Measurements from ENCODE around the gene SEC31A.
"Not testable (repeated sequence)": the region's sequence is repeated elsewhere in the genome, so short reads cannot be mapped to it uniquely, and the experiment has no call there.

SEC31A gene, protein sequence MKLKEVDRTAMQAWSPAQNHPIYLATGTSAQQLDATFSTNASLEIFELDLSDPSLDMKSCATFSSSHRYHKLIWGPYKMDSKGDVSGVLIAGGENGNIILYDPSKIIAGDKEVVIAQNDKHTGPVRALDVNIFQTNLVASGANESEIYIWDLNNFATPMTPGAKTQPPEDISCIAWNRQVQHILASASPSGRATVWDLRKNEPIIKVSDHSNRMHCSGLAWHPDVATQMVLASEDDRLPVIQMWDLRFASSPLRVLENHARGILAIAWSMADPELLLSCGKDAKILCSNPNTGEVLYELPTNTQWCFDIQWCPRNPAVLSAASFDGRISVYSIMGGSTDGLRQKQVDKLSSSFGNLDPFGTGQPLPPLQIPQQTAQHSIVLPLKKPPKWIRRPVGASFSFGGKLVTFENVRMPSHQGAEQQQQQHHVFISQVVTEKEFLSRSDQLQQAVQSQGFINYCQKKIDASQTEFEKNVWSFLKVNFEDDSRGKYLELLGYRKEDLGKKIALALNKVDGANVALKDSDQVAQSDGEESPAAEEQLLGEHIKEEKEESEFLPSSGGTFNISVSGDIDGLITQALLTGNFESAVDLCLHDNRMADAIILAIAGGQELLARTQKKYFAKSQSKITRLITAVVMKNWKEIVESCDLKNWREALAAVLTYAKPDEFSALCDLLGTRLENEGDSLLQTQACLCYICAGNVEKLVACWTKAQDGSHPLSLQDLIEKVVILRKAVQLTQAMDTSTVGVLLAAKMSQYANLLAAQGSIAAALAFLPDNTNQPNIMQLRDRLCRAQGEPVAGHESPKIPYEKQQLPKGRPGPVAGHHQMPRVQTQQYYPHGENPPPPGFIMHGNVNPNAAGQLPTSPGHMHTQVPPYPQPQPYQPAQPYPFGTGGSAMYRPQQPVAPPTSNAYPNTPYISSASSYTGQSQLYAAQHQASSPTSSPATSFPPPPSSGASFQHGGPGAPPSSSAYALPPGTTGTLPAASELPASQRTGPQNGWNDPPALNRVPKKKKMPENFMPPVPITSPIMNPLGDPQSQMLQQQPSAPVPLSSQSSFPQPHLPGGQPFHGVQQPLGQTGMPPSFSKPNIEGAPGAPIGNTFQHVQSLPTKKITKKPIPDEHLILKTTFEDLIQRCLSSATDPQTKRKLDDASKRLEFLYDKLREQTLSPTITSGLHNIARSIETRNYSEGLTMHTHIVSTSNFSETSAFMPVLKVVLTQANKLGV

DNA sequence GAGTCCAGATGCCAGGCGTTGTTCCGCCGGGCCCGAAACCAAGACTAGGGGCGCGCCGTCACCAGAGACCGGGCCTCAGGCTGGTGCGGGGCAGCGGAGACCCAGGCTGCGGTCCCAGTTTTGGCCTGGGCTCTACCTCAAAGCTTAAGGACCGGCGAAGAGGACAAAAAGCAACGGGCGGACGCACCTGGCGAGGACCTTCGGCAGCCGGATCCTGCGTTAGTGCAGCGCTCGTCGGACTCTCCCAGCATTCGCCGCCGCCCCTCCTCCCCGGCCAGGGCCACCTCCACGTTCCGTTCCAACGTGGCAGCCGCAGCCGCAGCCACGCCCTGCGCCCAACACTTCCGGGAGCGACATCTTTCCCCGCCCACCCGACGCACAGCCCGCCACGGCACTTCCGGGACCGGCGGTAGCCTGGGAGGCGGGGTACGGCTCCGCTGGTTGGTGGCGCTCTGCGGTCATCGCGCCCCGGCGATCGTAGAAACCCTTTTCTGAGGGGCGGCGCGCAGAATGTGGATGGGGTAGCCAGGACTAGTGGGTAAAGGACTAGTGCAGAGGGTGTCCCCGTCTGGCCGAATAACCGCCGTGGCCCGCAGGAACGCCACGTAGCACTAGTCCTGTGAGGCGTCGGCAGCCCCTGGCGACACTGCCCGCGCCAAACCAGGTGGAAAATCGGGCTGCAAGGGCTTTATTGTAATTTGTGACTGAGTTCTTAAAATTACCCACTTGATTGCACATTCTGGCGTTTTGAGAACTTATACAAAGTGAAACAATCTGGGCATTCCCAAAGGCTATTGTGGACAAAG is at the start of gene SEC31A:
Gene SEC31A, minus strand, starts transcription at position 253 of the 806 bp plus-strand sequence. CDS start 9,217 bp downstream, outside the sequence.
- DNase-seq (ENCODE audit: low read depth in 1 of 2, low spot score in 1 of 2), result peak; percentile 95 to 96

DNA sequence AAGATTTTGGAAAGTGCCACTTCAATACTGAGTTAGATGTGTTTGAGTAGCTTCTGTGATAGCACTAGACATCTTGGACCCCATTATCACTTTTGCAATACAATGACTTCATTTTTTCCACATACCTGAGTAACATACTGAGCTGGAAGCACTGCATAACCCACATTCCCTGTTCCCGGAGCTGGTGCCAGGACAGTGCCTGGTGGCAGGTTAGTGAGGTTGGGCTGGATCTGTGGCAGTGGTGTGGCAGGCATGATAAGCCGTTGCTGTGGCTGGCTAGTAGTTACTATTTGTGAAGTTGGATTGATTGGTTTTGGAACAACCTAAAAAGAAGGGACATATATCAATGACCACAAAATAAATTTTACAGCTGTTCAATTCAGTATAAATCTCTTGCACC is 48.5 kb upstream of the SEC31A start:
- no peak for DNase-seq (ENCODE audit: low read depth in 1 of 2, low spot score in 1 of 2)

DNA sequence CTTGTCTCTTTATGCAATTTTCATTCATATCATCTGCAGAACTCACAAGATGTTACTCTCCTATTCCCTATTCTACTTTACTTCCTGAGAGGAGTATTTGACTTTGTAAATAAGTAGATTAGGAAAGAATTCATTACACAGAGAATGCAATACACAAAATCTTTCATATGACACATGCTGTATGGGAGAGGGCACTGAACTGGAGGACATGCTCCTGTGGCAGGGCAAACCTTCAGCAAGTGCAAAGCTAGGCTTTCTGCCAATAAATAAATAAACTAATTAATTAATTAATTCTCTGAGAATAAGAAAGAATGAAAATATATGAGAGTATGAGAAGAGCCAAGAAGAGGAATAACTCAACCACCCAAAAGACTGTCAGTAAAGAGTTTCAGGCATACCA is 43.5 kb upstream of the SEC31A start:
- no peak for DNase-seq (ENCODE audit: low read depth in 1 of 2, low spot score in 1 of 2)

DNA sequence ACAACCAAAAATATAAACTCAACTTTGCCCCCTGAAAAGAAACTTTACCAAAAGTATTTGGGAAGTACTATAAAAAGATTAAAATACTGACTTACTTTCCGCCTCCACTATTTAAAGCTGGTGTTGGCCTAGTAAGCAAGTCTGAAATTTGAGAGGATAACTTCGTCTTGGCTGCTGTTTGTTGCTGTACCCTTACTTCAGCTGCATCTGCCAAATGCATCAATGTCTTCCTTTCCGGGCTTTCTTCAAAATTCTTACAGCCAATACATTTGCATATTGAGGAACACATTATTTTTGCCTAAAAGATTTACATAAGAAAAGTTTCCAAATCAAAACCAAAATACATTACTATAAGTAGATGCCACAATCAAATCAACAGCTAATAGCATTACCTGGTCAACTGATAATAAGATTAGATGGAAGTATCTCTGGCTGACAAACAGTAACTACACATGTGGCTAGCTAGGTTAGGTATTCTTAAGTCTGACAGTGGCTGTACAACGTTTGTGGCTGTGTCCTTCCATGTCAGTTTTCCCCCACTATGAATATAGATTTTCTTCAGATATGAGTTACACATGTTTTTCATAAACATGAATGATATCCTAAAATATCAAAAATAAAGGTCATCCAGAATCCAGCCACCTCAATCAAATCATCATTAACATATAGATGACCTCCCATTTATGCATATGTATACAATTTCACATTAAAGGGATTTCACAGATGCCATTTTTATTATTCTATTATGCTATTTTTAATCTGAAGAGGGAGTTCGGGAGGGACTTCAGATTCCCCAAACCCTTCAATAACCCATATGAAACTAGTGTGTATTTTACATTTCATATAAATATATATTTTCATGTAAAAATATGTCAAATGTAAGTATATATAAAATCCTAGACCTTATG is 40.1 kb upstream of the SEC31A start:
- no peak for DNase-seq (ENCODE audit: low read depth in 1 of 2, low spot score in 1 of 2)

DNA sequence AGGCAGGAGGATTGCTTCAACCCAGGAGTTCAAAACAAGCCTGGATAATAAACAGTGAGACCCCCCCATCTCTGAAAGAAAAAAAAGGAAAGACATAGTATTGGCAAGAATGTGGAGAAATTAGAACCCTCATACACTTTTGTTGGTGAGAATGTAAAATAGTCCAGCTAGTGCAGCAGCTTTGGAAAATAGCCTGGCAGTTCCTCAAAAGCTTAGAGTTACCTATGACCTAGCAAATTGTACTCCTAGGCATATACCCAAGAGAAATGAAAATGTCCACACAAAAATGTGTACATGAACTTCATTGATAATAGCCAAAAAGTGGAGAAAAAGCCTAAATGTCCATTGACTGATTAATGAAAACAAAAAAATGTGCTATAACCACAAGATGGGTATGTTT is 30.8 kb upstream of the SEC31A start:
- DNase-seq (ENCODE audit: low read depth in 1 of 2, low spot score in 1 of 2), result no peak

DNA sequence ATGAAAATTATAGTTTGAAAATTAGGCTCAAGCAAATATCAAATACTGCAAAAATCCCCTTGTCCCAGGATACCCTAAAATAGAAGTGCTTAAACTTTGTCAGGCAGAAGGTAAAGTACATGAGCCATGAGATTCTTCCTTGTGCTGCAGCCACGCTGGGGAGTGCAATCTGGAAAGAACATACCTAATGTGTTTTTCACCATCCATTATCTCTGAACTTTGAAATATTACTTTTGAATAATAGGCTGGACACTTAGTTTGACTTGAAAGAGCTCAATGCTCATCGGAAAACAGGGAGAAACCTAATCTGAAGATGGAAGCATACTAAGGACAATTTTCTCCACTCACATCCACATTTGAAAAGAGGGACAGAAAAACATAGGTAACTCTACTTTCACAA is 28.4 kb upstream of the SEC31A start:
- DNase-seq (ENCODE audit: low read depth in 1 of 2, low spot score in 1 of 2), result no peak

DNA sequence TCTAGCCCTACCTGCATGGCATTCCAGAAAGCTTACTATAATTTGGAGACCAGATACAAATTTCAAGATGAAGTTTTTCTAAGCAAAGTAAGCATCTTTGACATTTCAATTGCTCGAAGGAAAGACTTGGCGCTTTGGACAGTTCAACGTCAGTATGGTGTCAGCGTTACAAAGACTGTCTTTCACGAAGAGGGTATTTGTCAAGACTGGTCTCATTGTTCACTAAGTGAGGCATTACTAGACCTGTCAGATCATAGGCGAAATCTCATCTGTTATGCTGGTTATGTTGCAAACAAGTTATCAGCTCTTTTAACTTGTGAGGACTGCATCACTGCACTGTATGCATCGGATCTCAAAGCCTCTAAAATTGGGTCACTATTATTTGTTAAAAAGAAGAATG is 27.1 kb upstream of the SEC31A start:
- DNase-seq (ENCODE audit: low read depth in 1 of 2, low spot score in 1 of 2), result no peak

DNA sequence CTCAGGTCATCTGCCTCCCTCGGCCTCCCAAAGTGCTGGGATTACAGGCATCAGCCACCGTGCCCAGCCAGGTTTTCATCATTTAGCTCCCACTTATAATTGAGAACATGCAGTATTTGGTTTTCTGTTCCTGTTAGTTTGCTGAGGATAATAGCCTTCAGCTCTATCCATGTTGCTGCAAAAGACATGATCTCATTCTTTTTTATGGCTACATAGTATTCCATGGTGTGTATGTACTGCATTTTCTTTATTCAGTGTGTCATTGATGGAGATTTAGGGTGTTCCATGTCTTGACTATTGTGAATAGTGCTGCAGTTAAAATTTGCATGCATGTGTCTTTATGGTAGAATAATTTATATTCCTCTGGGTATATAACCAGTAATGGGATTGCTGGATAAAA is 23.0 kb upstream of the SEC31A start:
- DNase-seq (ENCODE audit: low read depth in 1 of 2, low spot score in 1 of 2), result not testable (repeated sequence)

DNA sequence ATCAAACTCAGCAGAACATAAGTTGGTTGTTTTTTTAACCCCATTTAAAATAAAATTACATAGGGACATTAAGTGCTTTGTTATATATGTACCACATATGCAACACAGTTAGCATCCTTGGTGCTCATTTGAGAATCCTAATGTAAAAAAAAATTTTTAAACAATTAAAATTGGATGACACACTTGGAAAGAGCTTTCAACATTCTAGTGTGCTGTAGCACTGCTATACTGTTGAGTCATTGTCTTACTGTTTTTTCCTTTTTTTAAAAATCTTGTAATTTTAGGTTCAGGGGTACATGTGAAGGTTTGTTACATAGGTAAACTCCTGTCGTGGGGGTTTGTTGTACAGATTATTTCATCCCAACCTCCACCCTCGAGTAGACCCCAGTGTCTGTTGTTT is 22.4 kb upstream of the SEC31A start:
- no peak for DNase-seq (ENCODE audit: low read depth in 1 of 2, low spot score in 1 of 2)

DNA sequence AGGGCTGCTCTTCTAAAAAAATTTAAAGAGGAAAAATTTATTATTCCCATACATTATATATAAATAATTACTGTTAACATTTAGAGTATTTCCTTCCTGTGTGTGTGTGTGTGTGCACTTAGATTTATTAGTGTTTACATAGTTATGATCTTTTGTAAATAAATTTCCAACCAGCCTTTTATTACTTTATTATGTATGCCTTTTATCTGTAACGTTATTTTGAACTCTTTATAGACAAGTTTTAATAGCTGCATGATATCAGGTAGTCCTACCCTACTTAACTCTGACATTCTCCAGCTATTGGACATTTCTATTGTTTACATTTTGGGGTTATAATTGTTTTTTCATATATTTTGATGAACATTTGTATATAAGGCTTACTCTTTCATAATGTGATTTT is 18.4 kb upstream of the SEC31A start:
- no peak for DNase-seq (ENCODE audit: low read depth in 1 of 2, low spot score in 1 of 2)

DNA sequence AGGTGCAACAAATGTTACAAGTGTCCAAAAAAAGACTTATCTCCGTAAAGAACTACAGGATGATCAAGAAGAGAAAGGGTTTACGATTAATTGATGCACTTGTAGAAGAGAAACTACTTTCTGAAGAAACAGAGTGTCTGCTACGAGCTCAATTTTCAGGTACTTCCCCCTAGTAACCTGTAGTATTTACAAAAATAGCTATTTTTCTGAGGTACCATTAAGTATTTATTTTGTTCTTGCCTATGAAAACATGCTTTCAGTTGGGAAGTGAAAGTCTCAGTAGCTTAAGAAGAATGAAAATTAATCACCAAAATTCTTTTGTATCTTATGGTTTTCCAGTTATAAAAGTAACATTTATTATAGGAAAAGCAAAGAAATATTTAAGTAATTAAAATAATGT is 15.5 kb upstream of the SEC31A start:
- no peak for DNase-seq (ENCODE audit: low read depth in 1 of 2, low spot score in 1 of 2)

DNA sequence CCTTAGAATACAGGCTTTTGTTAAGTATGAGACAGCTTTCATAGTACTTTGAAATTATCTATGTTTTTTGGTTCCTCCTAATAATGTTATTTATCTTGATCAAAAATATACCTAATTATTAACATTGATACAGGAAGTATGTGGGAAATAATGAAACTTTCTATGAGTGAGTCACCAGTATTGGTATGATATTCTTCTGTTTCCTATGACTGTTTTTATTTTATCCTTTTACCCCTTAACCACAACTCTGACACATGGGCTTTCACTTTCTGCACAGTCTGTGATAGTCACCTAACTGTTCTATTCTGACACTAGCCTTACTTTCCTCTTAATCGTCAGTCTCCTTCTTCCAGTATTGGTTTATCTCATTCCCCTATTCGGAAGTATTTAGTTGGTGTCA is 14.3 kb upstream of the SEC31A start:
- DNase-seq (ENCODE audit: low read depth in 1 of 2, low spot score in 1 of 2), result no peak

DNA sequence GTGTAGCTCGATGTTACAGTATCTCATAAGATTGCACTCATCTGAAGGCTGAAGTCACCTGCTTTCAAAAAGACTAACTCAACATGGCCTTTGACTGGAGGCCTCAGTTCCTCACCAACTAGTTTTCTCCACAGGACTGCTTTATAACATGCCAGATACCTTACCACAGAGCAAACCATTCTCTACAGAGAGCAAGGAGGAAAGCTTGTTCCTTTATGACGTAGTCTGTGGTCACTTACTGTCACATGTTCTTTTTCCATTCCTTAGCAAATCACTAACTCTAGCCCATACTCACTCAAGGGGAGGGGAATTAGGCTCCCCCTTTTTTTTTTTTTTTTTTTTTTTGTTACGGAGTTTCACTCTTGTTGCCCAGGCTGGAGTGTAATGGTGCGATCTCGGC is 12.8 kb upstream of the SEC31A start:
- DNase-seq (ENCODE audit: low read depth in 1 of 2, low spot score in 1 of 2), result no peak

DNA sequence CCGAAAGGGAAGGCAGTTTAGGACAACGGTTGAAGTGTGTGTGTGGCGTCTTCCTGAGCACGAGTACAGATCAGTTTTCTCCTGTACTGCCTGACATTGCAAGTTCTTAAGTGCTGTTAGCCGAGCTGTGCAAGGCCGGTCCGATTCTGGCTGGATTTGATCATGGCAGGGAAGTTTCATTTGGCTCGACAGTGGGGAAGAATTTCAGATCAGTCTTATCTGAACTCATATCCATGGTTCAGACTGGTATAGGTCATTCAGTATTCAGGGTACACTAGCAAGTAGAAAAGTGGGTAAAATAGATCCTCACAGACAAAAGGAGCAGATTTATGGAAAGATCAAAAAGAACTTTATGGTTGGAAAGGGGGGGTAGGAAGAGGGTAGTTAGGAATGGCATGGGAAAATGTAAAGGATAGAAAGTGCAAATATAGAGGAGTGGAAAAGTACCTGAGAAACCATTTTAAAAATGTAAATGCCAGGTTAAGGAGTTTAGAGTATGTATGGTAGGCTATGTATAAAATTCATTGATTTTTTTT is 10.3 kb upstream of the SEC31A start:
- no peak for DNase-seq (ENCODE audit: low read depth in 1 of 2, low spot score in 1 of 2)

DNA sequence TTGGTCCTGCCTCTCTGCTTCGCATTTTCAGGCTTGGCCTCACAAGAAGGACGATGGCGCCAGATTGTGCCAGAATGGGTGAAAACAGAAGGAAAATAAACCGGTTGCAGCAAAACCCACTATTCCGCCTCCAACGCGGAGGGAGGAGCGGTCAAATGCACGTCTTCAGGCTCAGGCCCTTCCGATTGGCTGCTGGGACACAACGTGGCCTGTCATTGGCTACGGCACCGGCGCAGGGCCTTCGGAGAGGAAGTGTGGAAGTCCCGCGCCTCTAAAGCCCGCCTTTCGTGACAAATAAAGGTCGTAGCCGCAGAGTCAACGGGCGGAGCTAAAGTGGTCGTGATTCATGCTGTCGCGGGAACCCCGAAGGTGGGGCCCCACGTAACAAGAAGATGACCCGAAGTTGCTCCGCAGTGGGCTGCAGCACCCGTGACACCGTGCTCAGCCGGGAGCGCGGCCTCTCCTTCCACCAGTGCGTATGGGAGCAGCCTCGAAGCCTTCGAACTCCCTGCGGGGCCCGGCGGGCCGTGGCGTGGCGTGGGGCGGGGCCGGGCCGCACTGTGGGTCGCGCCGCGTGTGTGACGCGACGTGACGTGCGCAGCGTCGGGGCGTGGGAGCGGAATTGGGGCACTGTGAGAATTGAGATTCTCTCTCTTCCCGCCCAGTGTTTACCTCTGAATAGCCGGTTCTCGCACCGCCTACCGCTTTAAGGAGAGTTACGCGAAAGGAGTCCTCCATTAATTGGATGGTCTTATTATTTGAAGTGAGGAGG is 9.6 kb upstream of the SEC31A start, which contains the start of gene THAP9:
Gene THAP9, plus strand, starts transcription at position 325 of the 772 bp plus-strand sequence. Its CDS starts 68 bp downstream, at position 393.
- peak; percentile 89 to 95 for DNase-seq (ENCODE audit: low read depth in 1 of 2, low spot score in 1 of 2)

DNA sequence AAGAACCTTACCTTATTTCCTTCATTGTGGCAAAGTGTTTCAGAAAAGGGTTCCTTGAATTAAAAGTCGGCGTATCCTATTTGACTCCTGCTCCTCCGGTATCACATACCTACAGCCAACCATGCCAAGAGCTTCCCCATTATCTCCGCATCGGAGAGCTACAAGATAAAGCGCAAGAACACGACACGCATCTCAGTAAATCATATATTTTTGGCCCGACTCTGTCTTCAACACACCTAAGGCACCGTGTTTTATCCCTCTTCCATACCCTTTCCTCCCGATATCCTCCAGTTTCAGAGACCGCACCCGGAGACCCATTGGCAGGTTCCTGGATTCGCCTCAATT is 9.1 kb upstream of the SEC31A start:
- DNase-seq (ENCODE audit: low read depth in 1 of 2, low spot score in 1 of 2), result no peak

DNA sequence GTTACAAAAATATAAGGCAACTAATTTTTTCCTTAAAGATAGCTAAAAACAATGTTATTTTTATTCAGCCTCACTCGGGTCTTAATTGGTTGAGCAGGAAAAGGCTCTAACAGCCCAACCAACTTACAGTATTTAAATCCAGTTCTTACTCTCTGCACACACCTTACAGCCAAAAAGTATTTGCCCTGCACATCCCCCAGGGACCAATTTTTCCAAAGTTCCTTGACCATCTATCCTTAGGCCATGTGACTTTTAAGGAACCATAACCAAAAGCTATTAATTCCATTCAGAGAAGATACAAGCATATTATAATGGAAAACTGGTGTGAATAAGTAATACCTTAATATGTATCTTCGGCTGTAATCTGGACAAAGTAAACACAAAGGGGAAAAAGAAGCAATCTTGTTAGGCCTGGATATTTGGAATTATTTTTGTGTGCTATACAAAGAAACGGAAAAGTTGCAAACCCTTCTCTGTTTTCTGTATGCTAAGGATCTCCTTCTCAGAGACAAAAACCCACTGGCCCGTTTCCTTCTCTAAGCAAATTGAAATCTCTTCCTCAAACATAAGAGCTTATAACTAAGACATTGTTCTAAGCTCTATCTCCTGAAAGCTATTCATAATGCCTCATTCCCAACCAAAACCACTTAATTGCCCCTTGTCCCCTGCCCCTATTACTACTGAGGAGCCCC is 8.6 kb upstream of the SEC31A start:
- no peak for DNase-seq (ENCODE audit: low read depth in 1 of 2, low spot score in 1 of 2)

Measured in activated T-helper 1 cell treated with anti-CD3 and anti-CD28 coated beads, Interleukin-2, amount 50 U/mL, for 16 hours (primary cell).